T-cell (primary cell): Measurements from ENCODE around the gene SYNE2. TPM values are rescaled to one million over a fixed set of nuclear protein-coding genes. Genes with fewer than 3 reads are reported as not detected.
"Not testable (repeated sequence)": the region's sequence is repeated elsewhere in the genome, so short reads cannot be mapped to it uniquely, and the experiment has no call there.

Source experiments
- ATAC-seq, 4 experiments: fragments of 200-7000 bp in 3 of 4; fragments of 150-1000 bp in 1 of 4; cut with Tn5 transposase; replicated peaks in 1 of 4; 1 replicate in 3 of 4; 2 replicates in 1 of 4; pipeline ENCODE4 v1.10.0; 2021; ENCODE audit warnings: moderate library complexity in 3 of 4, mild to moderate bottlenecking in 2 of 4, moderate number of reproducible peaks in 1 of 4
- CTCF ChIA-PET, 2 donors: fragments of 300-600 bp; sonication (Branson Sonifier 250); formaldehyde crosslinking; loops; one replicate each; lab custom pipeline; 2022; ENCODE audit warnings: antibody characterized with exemption in 2 of 2; lab: Charles Lee
- POLR2A ChIA-PET, 2 donors: fragments of 300-600 bp; sonication (Branson Sonifier 250); formaldehyde crosslinking; loops; one replicate each; lab custom pipeline; 2022; ENCODE audit warnings: antibody characterized with exemption in 2 of 2; lab: Charles Lee
- DNase-seq, 35 experiments: peaks; one replicate each; pipeline versions ENCODE4 v3.0.0 to v3.0.0-alpha.2; 2013 to 2023
- H3K27ac ChIP-seq: one replicate; pipeline ENCODE4 v1.5.1; 2013; ENCODE audit warnings: low read length
- H3K27me3 ChIP-seq, 2 experiments: replicated peaks in 1 of 2; 1 replicate in 1 of 2; 2 replicates in 1 of 2; pipeline versions ENCODE4 v1.6.1 to v1.7.0; 2013; ENCODE audit warnings: low read length in 1 of 2, mixed read lengths in 1 of 2; ENCODE audit not compliant: control insufficient read depth in 2 of 2, insufficient read depth in 2 of 2; ENCODE audit errors: extremely low read depth in 1 of 2
- H3K36me3 ChIP-seq, 2 donors: 1 replicate in 1 of 2; 2 replicates in 1 of 2; pipeline versions ENCODE4 v1.6.1 to v1.7.0; 2013; ENCODE audit warnings: low read length in 1 of 2; ENCODE audit not compliant: control insufficient read depth in 2 of 2, insufficient read depth in 1 of 2; ENCODE audit errors: extremely low read depth in 1 of 2
- H3K4me1 ChIP-seq, 2 experiments: 1 replicate in 1 of 2; 2 replicates in 1 of 2; pipeline versions ENCODE4 v1.6.1 to v1.7.0; 2013; ENCODE audit warnings: low read length in 2 of 2, mixed read lengths in 1 of 2; ENCODE audit not compliant: insufficient read depth in 2 of 2, control insufficient read depth in 1 of 2; ENCODE audit errors: extremely low read depth in 1 of 2
- H3K4me3 ChIP-seq, 2 donors: 1 replicate in 1 of 2; 2 replicates in 1 of 2; pipeline versions ENCODE4 v1.5.1 to v1.7.0; 2013; ENCODE audit warnings: mild to moderate bottlenecking in 2 of 2, low read length in 1 of 2, moderate library complexity in 1 of 2; ENCODE audit not compliant: control insufficient read depth in 1 of 2; ENCODE audit errors: extremely low read depth in 1 of 2
- H3K9me3 ChIP-seq: 2 replicates; pipeline ENCODE4 v1.7.0; 2013
- H3K27ac Mint-ChIP-seq, 2 donors: one replicate each; pipeline ENCODE4 v1.8.0; 2020 to 2021; ENCODE audit warnings: mild to moderate bottlenecking in 2 of 2, mixed read lengths in 2 of 2
- H3K27me3 Mint-ChIP-seq, 2 donors: one replicate each; pipeline ENCODE4 v1.8.0; 2021 to 2022; ENCODE audit warnings: mixed read lengths in 2 of 2
- H3K36me3 Mint-ChIP-seq: one replicate; pipeline ENCODE4 v1.8.0; 2021; ENCODE audit warnings: mixed read lengths
- H3K4me1 Mint-ChIP-seq, 3 donors: one replicate each; pipeline ENCODE4 v1.8.0; 2020 to 2022; ENCODE audit warnings: mixed read lengths in 3 of 3, mild to moderate bottlenecking in 1 of 3
- H3K4me3 Mint-ChIP-seq, 3 donors: one replicate each; pipeline ENCODE4 v1.8.0; 2020 to 2022; ENCODE audit warnings: mild to moderate bottlenecking in 3 of 3, mixed read lengths in 3 of 3, moderate library complexity in 3 of 3
- H3K9me3 Mint-ChIP-seq, 3 donors: one replicate each; pipeline ENCODE4 v1.8.0; 2020 to 2022; ENCODE audit warnings: mixed read lengths in 3 of 3
- WGBS: methylation state at CpG from one replicate; pipeline ENCODE4 v1.1.5; 2013; ENCODE audit warnings: missing lambda C conversion rate; ENCODE audit not compliant: insufficient coverage; 5-methylcytosine and 5-hydroxymethylcytosine counted together
- total RNA-seq, 35 experiments: library from RNA in 6 of 35; stranded (reverse) in 6 of 35; fragments of 120-200 nt in 1 of 35; gene quantifications; one replicate each; pipeline versions ENCODE4 v1.2.1 to v1.2.4 and lab custom pipeline; 2013 to 2026

The SYNE2 gene
- total RNA-seq, 5 donors from 2014 or later (not counting 1 experiment from before 2014, with no cell fraction given): 150 to 321 (median 229) TPM

- H3K4me1 Mint-ChIP-seq: peaks cover 64 to 75% (median 70%) of the 10 kb centered on the region in 3 donors
- Histone ChIP-seq H3K27me3 (no peaks in the 10 kb centered on the region), H3K27ac (peak overlapping the region; percentile 83), H3K4me1 (peaks cover 12 to 66% of the 10 kb centered on the region in 2 experiments), H3K36me3 (no peaks in the 10 kb centered on the region), H3K4me3 (no peak overlapping the region), H3K9me3 (no peaks in the 10 kb centered on the region)
- H3K27ac Mint-ChIP-seq: peak overlapping the region; percentile 92 to 98
- ChIA-PET CTCF (interaction anchor here (0.6 to 0.7 kb wide), 3 partner anchors 109 to 528 kb away, joined by 3 to 7 read pairs (median 5); no protein-coding TSS in a partner anchor), POLR2A (interaction anchor here (0.6 to 1.0 kb wide), 3 partner anchors 14 to 18 kb away, joined by 3 to 8 read pairs (median 3); no protein-coding TSS in a partner anchor)
- H3K4me3 Mint-ChIP-seq: peak overlapping the region; percentile 33 to 55 (median 45)
- H3K27me3 Mint-ChIP-seq: no peaks in the 10 kb centered on the region
- ATAC-seq (peak in 1 of 4 experiments; percentile 18), DNase-seq (peak in 21 of 35 experiments; percentile 9 to 72 (median 22))
- peaks cover 14% of the 10 kb centered on the region for H3K36me3 Mint-ChIP-seq
- no CpG with 5 or more reads among the region's 3 CpGs for WGBS
- no peaks in the 10 kb centered on the region for H3K9me3 Mint-ChIP-seq
These were observed 4.7 kb downstream of the SYNE2 start for GRCh38 chr14:63857466-63858030.

GRCh38 chr14:63860146-63860545, 7.3 kb downstream of the SYNE2 start:
- Mint-ChIP-seq H3K27me3 (no peaks in the 10 kb centered on the region), H3K27ac (peak overlapping the region; percentile 86 to 87), H3K9me3 (no peaks in the 10 kb centered on the region), H3K36me3 (peaks cover 14% of the 10 kb centered on the region), H3K4me3 (peak overlapping the region in 2 of 3 donors; percentile 25 to 62), H3K4me1 (peaks cover 71 to 84% (median 82%) of the 10 kb centered on the region in 3 donors)
- CTCF ChIA-PET: interaction anchor here in 1 of 2 donors (1.2 to 1.6 kb wide), 2 partner anchors 9 to 19 kb away, joined by 3 to 4 read pairs; no protein-coding TSS in a partner anchor
- Histone ChIP-seq H3K27ac (peak overlapping the region; percentile 52), H3K4me3 (no peak overlapping the region), H3K36me3 (no peaks in the 10 kb centered on the region), H3K9me3 (no peaks in the 10 kb centered on the region), H3K4me1 (peaks cover 12 to 67% of the 10 kb centered on the region in 2 experiments), H3K27me3 (no peaks in the 10 kb centered on the region)
- no CpG with 5 or more reads among the region's 1 CpG for WGBS
- ATAC-seq (no peak), DNase-seq (no peak)
- POLR2A ChIA-PET: interaction anchor here (0.5 to 1.5 kb wide), 2 partner anchors 9 to 11 kb away, joined by 4 to 8 read pairs; no protein-coding TSS in a partner anchor

GRCh38 chr14:63862163-63862562, 9.4 kb downstream of the SYNE2 start:
- CTCF ChIA-PET: no interaction called here
- Histone ChIP-seq H3K27ac (peak overlapping the region; percentile 22), H3K27me3 (no peaks in the 10 kb centered on the region), H3K9me3 (no peaks in the 10 kb centered on the region), H3K36me3 (no peaks in the 10 kb centered on the region), H3K4me1 (peaks cover 16 to 59% of the 10 kb centered on the region in 2 experiments), H3K4me3 (no peak overlapping the region)
- peaks cover 68 to 83% (median 82%) of the 10 kb centered on the region in 3 donors for H3K4me1 Mint-ChIP-seq
- DNase-seq: no peak
- no peaks in the 10 kb centered on the region for H3K9me3 Mint-ChIP-seq
- peaks cover 5% of the 10 kb centered on the region for H3K36me3 Mint-ChIP-seq
- H3K27ac Mint-ChIP-seq: peak overlapping the region; percentile 100
- ATAC-seq: no peak
- H3K4me3 Mint-ChIP-seq: peak overlapping the region in 1 of 3 donors; percentile 38
- POLR2A ChIA-PET: no interaction called here
- H3K27me3 Mint-ChIP-seq: no peaks in the 10 kb centered on the region
- no CpG with 5 or more reads among the region's 8 CpGs for WGBS

- H3K36me3 ChIP-seq: no peaks in the 10 kb centered on the region
- H3K4me1 Mint-ChIP-seq: peaks cover 68 to 82% (median 80%) of the 10 kb centered on the region in 3 donors
These were observed 10.2 kb downstream of the SYNE2 start for GRCh38 chr14:63863004-63863403.

GRCh38 chr14:63864775-63865174, 12.0 kb downstream of the SYNE2 start:
- POLR2A ChIA-PET: interaction anchor here (0.7 to 1.3 kb wide), 4 partner anchors 10 to 210 kb away, joined by 3 to 9 read pairs (median 4); no protein-coding TSS in a partner anchor
- Histone ChIP-seq H3K27ac (peak overlapping the region; percentile 97), H3K4me3 (peak overlapping the region in 1 of 2 donors; percentile 32), H3K4me1 (peaks cover 16 to 63% of the 10 kb centered on the region in 2 experiments)
- peak; percentile 41 to 56 (median 47) for ATAC-seq
- peaks cover 77 to 84% (median 84%) of the 10 kb centered on the region in 3 donors for H3K4me1 Mint-ChIP-seq
- not testable (repeated sequence) for H3K27me3 Mint-ChIP-seq, H3K36me3 ChIP-seq, H3K9me3 ChIP-seq, H3K27me3 ChIP-seq, H3K36me3 Mint-ChIP-seq, DNase-seq, H3K9me3 Mint-ChIP-seq
- peak overlapping the region; percentile 65 to 77 (median 74) for H3K4me3 Mint-ChIP-seq
- WGBS: no CpG with 5 or more reads among the region's 2 CpGs
- peak overlapping the region; percentile 100 for H3K27ac Mint-ChIP-seq
- CTCF ChIA-PET: interaction anchor here in 1 of 2 donors (1.3 kb wide), 1 partner anchor 11 kb away, joined by 16 read pairs; the partner anchor contains the start of gene SYNE2

More at GRCh38 chr14:63863004-63863403, 10.2 kb downstream of the SYNE2 start:
- no peak for ATAC-seq
- 100% methylated on average over 2 of the region's 6 CpGs for WGBS
- peak overlapping the region; percentile 97 for H3K27ac ChIP-seq
- CTCF ChIA-PET: no interaction called here
- no peaks in the 10 kb centered on the region for H3K27me3 Mint-ChIP-seq
- peak overlapping the region in 2 of 3 donors; percentile 18 to 38 for H3K4me3 Mint-ChIP-seq
- no peaks in the 10 kb centered on the region for H3K9me3 Mint-ChIP-seq
- no peak for DNase-seq
- H3K27me3 ChIP-seq: no peaks in the 10 kb centered on the region
- H3K36me3 Mint-ChIP-seq: no peaks in the 10 kb centered on the region
- H3K4me1 ChIP-seq: peaks cover 16 to 59% of the 10 kb centered on the region in 2 experiments
- POLR2A ChIA-PET: interaction anchor here (0.6 to 1.5 kb wide), 4 partner anchors 9 to 640 kb away, joined by 3 to 19 read pairs (median 5); partner anchors contain the start of gene SYNE2 (in 1 of the 2)
- no peak overlapping the region for H3K4me3 ChIP-seq
- peak overlapping the region; percentile 100 for H3K27ac Mint-ChIP-seq
- H3K9me3 ChIP-seq: no peaks in the 10 kb centered on the region
